ENCODE results near the gene CNTN5.
"Not testable (repeated sequence)": the region's sequence is repeated elsewhere in the genome, so short reads cannot be mapped to it uniquely, and the experiment has no call there.

CNTN5 gene

DNA sequence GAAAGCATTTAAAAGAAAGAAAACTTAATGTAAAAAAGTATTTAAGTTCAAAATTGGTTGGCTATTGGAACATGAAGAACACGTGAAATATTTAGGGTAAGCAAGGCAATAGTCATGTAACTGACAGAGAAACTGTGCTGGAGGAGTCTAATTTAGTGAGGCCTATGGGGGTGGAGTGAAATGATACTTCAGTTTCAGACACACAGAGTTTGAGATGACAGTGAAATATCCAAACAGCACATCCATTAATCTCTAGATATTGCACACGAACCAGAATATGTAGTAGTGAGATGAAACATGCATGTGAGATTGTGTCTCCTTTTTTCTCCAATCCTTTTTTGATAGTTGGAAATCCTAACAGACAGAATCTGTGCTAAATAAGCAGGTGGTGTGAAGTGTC, 739.0 kb downstream of the CNTN5 start:
- DNase-seq (ENCODE audit: low spot score), result no peak

DNA sequence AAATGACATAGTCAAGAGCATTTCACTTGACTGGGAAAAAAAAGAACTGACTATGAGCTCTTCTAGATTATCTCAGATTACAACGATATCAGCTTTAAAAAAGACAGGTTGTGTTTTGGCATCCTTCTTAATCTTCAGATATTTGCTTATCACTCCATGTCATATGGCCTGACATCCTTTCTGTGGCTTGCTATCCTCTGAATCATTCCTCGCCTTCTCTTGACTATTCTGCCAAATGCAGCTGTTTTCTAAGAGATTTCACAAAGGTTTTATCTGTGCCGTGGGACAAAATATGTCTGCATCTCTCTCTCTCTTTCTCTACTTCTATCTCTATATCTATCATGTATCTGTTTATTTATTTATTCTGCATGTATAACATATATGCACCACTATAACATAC, 746.1 kb downstream of the CNTN5 start:
- no peak for DNase-seq (ENCODE audit: low spot score)

DNA sequence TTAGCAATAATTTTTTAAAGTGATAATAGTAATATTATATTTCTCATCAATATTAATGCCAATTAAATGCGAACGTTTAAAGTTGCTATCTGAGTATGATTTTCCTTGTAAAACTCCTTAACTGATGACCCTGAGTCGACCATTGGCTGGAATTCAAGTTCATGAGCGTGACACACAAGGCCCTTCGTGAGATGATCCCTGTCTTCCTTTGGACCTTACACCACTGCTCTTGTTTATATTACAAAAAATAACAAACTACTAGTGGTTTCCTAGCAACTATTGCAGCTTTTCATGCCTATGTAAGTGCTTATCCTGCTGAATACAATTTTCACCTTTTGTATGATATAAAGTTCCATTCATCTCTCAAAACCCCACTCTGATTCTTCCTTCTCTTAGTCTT, 752.9 kb downstream of the CNTN5 start:
- no peak for DNase-seq (ENCODE audit: low spot score)

- DNase-seq (ENCODE audit: low spot score), result no peak
These were observed 760.3 kb downstream of the CNTN5 start for GRCh38 chr11:99781074-99781473.

DNA sequence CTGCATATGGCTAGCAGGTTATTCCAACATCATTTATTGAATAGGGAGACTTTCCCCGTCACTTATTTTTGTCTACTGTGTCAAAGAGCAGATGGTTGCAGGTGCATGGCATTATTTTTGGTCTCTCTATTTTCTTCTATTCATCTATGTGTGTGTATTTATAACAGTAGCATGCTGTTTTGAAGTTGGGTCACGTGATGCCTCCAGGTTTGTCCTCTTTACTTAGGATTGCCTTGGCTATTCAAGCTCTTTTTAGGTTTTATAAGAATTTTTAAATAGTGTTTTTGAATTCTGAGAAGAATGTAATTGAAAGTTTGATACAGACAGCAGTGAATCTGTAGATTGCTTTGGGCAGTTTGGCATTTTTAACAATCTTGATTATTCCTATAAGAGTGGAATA, 770.6 kb downstream of the CNTN5 start:
- DNase-seq (ENCODE audit: low spot score), result no peak

- no peak for DNase-seq (ENCODE audit: low spot score)
These were observed 775.2 kb downstream of the CNTN5 start for GRCh38 chr11:99795999-99796398.

GRCh38 chr11:99803501-99803900, 782.8 kb downstream of the CNTN5 start:
- DNase-seq (ENCODE audit: low spot score), result no peak

DNA sequence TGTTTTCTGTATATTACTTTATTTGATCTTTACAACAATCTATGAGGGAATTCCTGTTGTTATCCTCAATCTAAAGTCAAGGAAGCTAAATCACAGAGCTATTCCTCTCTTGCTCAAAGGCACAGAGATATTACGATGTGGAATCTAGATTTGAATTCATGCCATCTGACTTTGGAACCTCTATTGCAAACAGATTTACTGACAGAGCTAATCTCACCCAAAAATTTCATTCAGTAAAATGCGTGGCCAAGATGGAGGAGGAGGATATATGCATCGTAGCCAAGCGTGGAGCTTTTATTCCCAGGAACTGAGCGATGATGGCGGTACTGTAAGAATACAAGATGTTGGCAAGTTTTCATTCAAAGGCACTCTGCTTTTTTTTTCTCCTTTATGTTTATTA, 791.8 kb downstream of the CNTN5 start:
- DNase-seq (ENCODE audit: low spot score), result no peak

DNA sequence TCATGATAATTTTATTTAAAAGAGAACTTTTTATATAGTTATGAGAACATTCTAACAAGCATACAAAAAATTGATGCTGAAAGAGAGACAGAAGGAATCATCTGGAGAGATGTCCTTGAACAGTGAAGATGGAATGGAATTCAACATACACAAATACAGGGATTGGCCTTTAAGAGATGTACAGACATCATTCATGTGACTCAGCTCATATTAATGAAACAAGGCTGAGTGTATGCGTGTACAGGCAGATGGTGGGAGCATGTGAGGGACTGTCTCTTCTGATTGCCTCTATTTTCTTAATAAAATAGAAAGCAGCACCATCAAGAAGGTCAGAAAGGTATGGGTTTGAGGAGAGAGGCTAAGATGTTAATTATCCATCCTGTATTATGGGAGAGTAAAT, 793.3 kb downstream of the CNTN5 start:
- no peak for DNase-seq (ENCODE audit: low spot score)

- DNase-seq (ENCODE audit: low spot score), result no peak
These were observed 794.0 kb downstream of the CNTN5 start for GRCh38 chr11:99814738-99815137.

- DNase-seq (ENCODE audit: low spot score), result no peak
These were observed 798.2 kb downstream of the CNTN5 start for GRCh38 chr11:99818991-99819390.

DNA sequence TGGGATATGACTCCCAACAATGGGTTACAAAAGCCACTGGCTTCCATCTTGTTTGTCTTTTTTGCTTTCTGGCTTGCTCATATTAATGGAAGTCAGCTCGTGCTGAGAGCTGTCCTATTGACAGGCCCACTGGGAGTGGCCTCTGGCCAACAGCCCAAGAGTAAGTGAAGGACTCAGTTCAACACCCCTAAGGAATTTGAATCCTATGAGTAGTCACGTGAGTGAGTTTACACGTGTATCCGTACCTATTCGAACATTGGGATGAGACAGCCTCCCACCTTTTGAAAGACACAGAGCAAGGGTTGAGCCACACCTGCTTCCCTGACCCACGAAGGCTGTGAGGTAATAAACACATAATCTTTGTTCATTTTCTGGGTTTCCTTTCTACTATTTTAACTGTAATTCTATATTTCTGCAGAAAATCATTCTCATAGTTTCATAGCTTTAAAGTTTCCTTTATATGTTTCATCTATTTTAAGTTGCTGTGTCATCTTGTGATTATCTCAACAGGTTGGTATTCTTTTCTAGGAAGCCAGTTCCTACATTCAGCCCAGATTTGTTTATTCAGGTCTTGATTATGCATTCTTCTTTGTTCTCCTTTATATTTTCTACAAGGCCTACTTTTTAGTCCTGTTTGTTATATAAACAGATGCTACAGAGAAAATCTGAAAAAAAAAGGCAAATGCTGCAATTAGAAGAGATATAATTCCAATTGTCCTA, 802.3 kb downstream of the CNTN5 start:
- no peak for DNase-seq (ENCODE audit: low spot score)

DNA sequence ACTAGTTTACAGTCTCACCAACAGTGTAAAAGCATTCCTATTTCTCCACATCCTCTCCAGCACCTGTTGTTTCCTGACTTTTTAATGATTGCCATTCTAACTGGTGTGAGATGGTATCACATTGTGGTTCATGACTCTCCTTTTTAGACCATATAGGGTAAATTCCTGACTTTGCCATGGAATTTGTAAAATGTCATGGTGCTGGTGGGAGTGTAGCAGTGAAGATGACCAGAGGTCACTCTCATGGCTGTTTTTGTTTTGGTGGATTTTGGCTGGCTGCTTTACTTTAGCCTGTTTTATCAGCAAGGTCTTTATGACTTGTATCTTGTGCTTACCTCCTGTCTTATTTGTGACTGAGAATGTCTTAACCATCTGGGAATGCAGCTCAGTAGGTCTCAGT, 816.0 kb downstream of the CNTN5 start:
- not testable (repeated sequence) for DNase-seq (ENCODE audit: low spot score)

DNA sequence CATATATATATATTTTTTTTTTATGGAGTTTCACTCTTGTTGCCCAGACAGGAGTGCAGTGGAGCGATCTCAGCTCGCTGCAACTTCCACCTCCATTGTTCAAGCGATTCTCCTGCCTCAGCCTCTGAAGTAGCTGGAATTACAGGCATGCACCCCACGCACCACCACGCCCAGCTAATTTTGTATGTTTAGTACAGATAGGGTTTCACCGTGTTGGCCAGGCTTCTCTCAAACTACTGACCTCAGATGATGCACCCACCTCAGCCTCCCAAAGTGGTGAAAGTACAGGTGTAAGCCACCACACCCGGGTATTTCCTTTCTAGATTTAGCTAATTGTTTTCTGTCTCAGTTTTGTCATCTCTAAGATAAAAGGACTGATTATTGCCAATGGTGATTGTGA, 821.1 kb downstream of the CNTN5 start:
- DNase-seq (ENCODE audit: low spot score), result no peak

- DNase-seq (ENCODE audit: low spot score), result no peak
These were observed 845.2 kb downstream of the CNTN5 start for GRCh38 chr11:99865951-99866350.

- DNase-seq (ENCODE audit: low spot score), result no peak
These were observed 860.9 kb downstream of the CNTN5 start for GRCh38 chr11:99881610-99882009.

DNA sequence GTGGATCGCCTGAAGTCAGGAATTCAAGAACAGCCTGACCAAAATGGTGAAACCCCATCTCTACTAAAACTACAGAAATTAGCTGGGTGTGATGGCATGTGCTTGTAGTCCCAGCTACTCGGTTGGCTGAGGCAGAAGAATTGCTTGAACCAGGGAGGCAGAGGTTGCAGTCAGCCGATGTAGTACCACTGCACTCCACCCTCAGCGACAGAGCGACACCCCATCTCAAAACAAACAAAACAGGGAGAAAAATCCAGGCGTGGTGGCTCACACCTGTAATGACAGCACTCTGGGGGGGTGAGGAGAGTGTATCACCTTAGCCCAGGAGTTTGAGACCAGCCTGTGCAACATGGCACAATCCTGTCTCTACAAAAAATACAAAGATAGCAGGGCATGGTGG, 864.0 kb downstream of the CNTN5 start:
- DNase-seq (ENCODE audit: low spot score), result no peak

DNA sequence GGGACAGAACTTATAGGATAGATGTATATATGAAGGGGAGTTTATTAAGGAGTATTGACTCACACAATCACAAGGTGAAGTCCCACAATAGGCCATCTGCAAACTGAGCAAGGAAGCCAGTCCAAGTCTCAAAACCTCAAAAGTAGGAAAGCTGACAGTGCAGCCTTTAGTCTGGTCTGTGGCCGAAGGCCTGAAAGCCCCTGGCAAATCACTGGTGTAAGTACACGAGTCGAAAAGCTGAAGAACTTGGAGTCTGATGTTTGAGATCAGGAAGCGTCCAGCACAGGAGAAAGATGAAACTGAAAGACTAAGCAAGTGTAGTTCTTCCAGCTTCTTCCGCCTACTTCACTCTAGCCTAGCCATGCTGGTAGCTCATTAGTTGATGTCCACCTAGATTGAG, 866.7 kb downstream of the CNTN5 start:
- no peak for DNase-seq (ENCODE audit: low spot score)

- DNase-seq (ENCODE audit: low spot score), result no peak
These were observed 873.1 kb downstream of the CNTN5 start for GRCh38 chr11:99893811-99894210.

DNA sequence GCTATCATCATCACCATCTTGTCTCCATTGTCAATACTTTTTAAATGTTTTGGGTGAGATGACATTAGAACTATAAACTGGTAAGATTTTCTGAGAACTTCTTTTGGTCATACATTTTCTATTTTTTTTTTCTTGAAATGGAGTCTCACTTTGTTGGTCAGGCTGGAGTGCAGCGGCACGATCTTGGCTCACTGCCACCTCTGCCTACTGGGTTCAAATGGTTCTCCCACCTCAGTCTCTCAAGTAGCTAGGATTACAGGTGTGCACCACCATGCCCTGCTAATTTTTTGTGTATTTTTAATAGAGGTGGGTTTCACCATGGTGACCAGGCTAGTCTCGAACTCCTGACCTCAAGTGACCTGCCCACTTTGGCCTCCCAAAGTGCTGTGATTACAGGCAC, 880.4 kb downstream of the CNTN5 start:
- DNase-seq (ENCODE audit: low spot score), result no peak

DNA sequence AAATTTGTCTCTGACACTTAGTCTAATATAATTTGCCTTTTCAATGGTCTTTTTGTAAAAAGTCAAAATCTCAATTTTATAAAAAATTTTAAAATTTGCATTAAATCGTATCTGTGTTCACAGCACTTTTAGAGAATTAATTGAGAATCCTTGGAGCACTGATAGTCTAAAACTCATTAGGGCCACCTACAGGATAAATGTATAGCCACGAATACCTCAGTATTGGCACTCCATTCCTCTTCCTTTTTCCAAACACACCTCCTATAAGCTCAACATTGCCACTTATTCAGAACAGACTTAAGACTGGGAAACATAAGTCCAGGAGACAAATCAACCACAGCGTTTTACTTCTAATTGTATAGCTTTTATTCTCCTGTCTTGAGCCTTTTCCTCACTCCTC, 890.4 kb downstream of the CNTN5 start:
- no peak for DNase-seq (ENCODE audit: low spot score)

- no peak for DNase-seq (ENCODE audit: low spot score)
These were observed 895.3 kb downstream of the CNTN5 start for GRCh38 chr11:99916078-99916477.

DNA sequence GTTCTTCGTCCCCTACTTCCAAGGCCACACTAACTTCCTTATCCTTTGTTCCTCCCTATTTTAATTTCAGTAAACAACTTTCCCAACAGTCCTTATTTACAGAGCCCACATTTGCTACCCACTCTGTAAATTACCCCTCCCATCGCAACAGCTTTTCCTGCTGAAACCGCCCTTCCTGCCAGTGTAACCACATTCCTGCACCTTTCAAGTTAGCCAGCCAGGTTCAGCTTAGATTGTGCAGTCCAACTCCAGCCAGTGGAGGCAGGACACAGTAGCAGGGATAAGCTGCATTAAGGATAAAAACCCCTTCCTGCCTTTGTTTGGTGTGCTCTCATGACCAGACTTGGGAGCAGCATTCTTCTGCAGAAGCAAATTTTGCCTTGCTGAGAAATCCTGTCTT, 898.0 kb downstream of the CNTN5 start:
- DNase-seq (ENCODE audit: low spot score), result no peak

- DNase-seq (ENCODE audit: low spot score), result no peak
These were observed 900.2 kb downstream of the CNTN5 start for GRCh38 chr11:99920956-99921355.

GRCh38 chr11:99925968-99926367, 905.2 kb downstream of the CNTN5 start:
- no peak for DNase-seq (ENCODE audit: low spot score)

Measured in germinal center (tissue), 1 donor.